K562 (cell line): Measurements from ENCODE around the gene CCDC192. TPM values are rescaled to one million over a fixed set of nuclear protein-coding genes. Genes with fewer than 3 reads are reported as not detected.
A peak's percentile ranks its signal among the peaks of the same experiment; 100 is the strongest.

Experiments used
- ATAC-seq: fragments of 200-7000 bp; cut with Tn5 transposase; 3 replicates; pipeline ENCODE4 v1.9.1; 2020; ENCODE audit warnings: moderate library complexity
- BruUV-seq: library from RNA; stranded (reverse); fragments of 400-500 nt; replicated peaks from 2 replicates; lab custom pipeline; 2021; lab: Mats Ljungman, UMichigan
- CTCF ChIA-PET: fragments of 300-600 bp; formaldehyde crosslinking; extraction: SDS; loops from one replicate; lab custom pipeline; 2021; ENCODE audit warnings: low intra/inter-chr PET ratio; lab: Yijun Ruan, JAX
- POLR2A ChIA-PET: fragments of 300-600, 350-650 bp; sonication (Branson Sonifier 250); formaldehyde crosslinking; extraction: SDS; loops from one replicate; lab custom pipeline; 2021; ENCODE audit warnings: antibody characterized with exemption, inconsistent platforms; lab: Yijun Ruan, JAX
- DNase-seq, 4 experiments: peaks; one replicate each; pipeline versions ENCODE4 v3.0.0 to v3.0.0-alpha.2; 2011 to 2018; ENCODE audit warnings: low spot score in 3 of 4, mixed read lengths in 3 of 4; ENCODE audit errors: extremely low read depth in 1 of 4
- FAIRE-seq: peaks from 2 replicates; lab custom pipeline; 2011; peaks lifted over from hg19 to GRCh38; lab: Jason Lieb, UNC
- H2AFZ ChIP-seq: 2 replicates; pipeline ENCODE4 v1.6.0; 2011; ENCODE audit warnings: low read depth, low read length, control low read depth, inconsistent platforms
- H3K27ac ChIP-seq: fragments of 200-600 bp; 3 replicates; pipeline ENCODE4 v1.8.0; 2011; ENCODE audit warnings: low read depth, mild to moderate bottlenecking, control low read depth, inconsistent platforms, low read length, moderate library complexity, mixed read lengths; ENCODE audit errors: extremely low read depth
- H3K27me3 ChIP-seq, 2 experiments: fragments of 300-600 bp in 1 of 2; 2 replicates in 1 of 2; 3 replicates in 1 of 2; pipeline versions ENCODE4 v1.6.0 to v1.8.0; 2011; ENCODE audit warnings: inconsistent platforms in 2 of 2, low read length in 2 of 2, mild to moderate bottlenecking in 1 of 2, mixed read lengths in 1 of 2, moderate library complexity in 1 of 2; ENCODE audit not compliant: control insufficient read depth in 2 of 2, insufficient read depth in 2 of 2
- H3K36me3 ChIP-seq: fragments of 300-600 bp; 3 replicates; pipeline ENCODE4 v1.8.0; 2011; ENCODE audit warnings: mild to moderate bottlenecking, low read length, inconsistent platforms; ENCODE audit not compliant: control insufficient read depth, insufficient read depth
- H3K4me1 ChIP-seq, 2 experiments: fragments of 200-600 bp in 1 of 2; replicated peaks in 1 of 2; 2 replicates in 1 of 2; 3 replicates in 1 of 2; pipeline versions ENCODE4 v1.5.1 to v1.8.0; 2011; ENCODE audit warnings: inconsistent platforms in 2 of 2, low read length in 2 of 2, mild to moderate bottlenecking in 1 of 2, mixed read lengths in 1 of 2, moderate library complexity in 1 of 2; ENCODE audit not compliant: control insufficient read depth in 2 of 2, insufficient read depth in 2 of 2
- H3K4me2 ChIP-seq: 2 replicates; pipeline ENCODE4 v1.6.1; 2011; ENCODE audit warnings: low read length, control low read depth, inconsistent platforms, mixed read lengths; ENCODE audit not compliant: insufficient read depth
- H3K4me3 ChIP-seq: fragments of 200-600 bp; sonication (generic), shearing (Covaris generic); 2 replicates; pipeline ENCODE4 v1.5.1; 2016; ENCODE audit warnings: control low read depth, inconsistent platforms
- H3K79me2 ChIP-seq: fragments of 200-600 bp; 3 replicates; pipeline ENCODE4 v1.8.0; 2011; ENCODE audit warnings: low read length, inconsistent platforms; ENCODE audit not compliant: control insufficient read depth, insufficient read depth
- H3K9ac ChIP-seq, 2 experiments: 2 replicates each; pipeline versions ENCODE4 v1.6.0 to v1.6.1; 2011; ENCODE audit warnings: low read depth in 2 of 2, low read length in 2 of 2, control low read depth in 1 of 2, inconsistent platforms in 1 of 2, mild to moderate bottlenecking in 1 of 2, mixed read lengths in 1 of 2; ENCODE audit not compliant: insufficient read depth in 1 of 2
- H3K9me1 ChIP-seq: one replicate; pipeline ENCODE4 v1.6.0; 2011; ENCODE audit warnings: inconsistent platforms, mild to moderate bottlenecking, low read length, moderate library complexity; ENCODE audit not compliant: control insufficient read depth, insufficient read depth
- H3K9me3 ChIP-seq: replicated peaks from 2 replicates; pipeline ENCODE4 v1.5.1; 2011; ENCODE audit warnings: low read depth, low read length, inconsistent platforms; ENCODE audit not compliant: control insufficient read depth, insufficient read depth
- H4K20me1 ChIP-seq: replicated peaks from 2 replicates; pipeline ENCODE4 v1.6.1; 2011; ENCODE audit warnings: low read length, inconsistent platforms, mixed read lengths; ENCODE audit not compliant: control insufficient read depth, insufficient read depth
- C11orf30 ChIP-seq: fragments of 450-650 bp; IDR thresholded peaks from 2 replicates; pipeline ENCODE4 v1.6.1; 2016; ENCODE audit warnings: low read depth, mild to moderate bottlenecking
- KLF6 ChIP-seq: fragments of 250-450 bp; sonication (Bioruptor Pico); IDR thresholded peaks from 2 replicates; pipeline ENCODE4 v1.4.0; 2020; ENCODE audit warnings: mild to moderate bottlenecking, moderate library complexity, borderline replicate concordance
- MYNN ChIP-seq, 2 experiments: sonication (generic); formaldehyde crosslinking in 1 of 2; IDR thresholded peaks; 2 replicates each; pipeline versions ENCODE4 v1.5.0 to v1.6.1; 2016 to 2020; ENCODE audit warnings: antibody characterized with exemption in 1 of 2, missing genetic modification reagents in 1 of 2
- NFE2 ChIP-seq: IDR thresholded peaks from 2 replicates; pipeline ENCODE4 v1.6.1; 2014; ENCODE audit warnings: antibody characterized with exemption, low read depth
- NR3C1 ChIP-seq: sonication (generic); formaldehyde crosslinking; IDR thresholded peaks from 2 replicates; pipeline ENCODE4 v1.8.1; 2022; ENCODE audit warnings: missing genetic modification reagents
- SRSF7 ChIP-seq: fragments of 200-400 bp; formaldehyde crosslinking; optimal IDR thresholded peaks from 2 replicates; pipeline ENCODE3; 2017; ENCODE audit warnings: mild to moderate bottlenecking, low read depth, low read length
- ZFP30 ChIP-seq: fragments of 250-450 bp; sonication (Bioruptor Pico); IDR thresholded peaks from 2 replicates; pipeline ENCODE4 v1.8.0; 2022; ENCODE audit warnings: moderate library complexity, mild to moderate bottlenecking, inconsistent platforms, borderline replicate concordance
- WGBS: fragments of 100-300 bp; shearing (Covaris generic); methylation state at CpG from one replicate; pipeline ENCODE4 v1.1.6; 2016; ENCODE audit warnings: low coverage, mixed read lengths; ENCODE audit not compliant: insufficient coverage; ENCODE audit errors: missing lambda C conversion rate; 5-methylcytosine and 5-hydroxymethylcytosine counted together
- in situ Hi-C: fragments of 300-500 bp; cut with MboI; formaldehyde crosslinking; loops from 4 replicates; pipeline ENCODE4 v1.15.0; 2018; ENCODE audit warnings: inconsistent platforms, mixed read lengths
- intact Hi-C: fragments of 100-400 bp; cut with micrococcal nuclease; formaldehyde crosslinking; loops from 2 replicates; pipeline ENCODE4 v1.14.2; 2022
- polyA plus RNA-seq, 8 experiments: library from polyadenylated mRNA; depleted of rRNA in 4 of 8; stranded (reverse) in 5 of 8; unstranded in 3 of 8; fragments of >200 nt; fragmentation: Nextera tagmentation in 2 of 8; fragmentation: Illumina TruSeq in 1 of 8; extraction: Ambion mirVana in 2 of 8; extraction: Trizol in 1 of 8; gene quantifications; 2 replicates each; pipeline versions ENCODE4 v1.2.1 to v1.2.3, GENCODE V29; 2011 to 2014; ENCODE audit warnings: inconsistent platforms in 1 of 8, missing spikeins in 1 of 8
- total RNA-seq, 7 experiments: library from RNA; depleted of rRNA in 6 of 7; stranded (reverse); fragments of >200 nt in 6 of 7; fragmentation: Illumina TruSeq in 2 of 7; extraction: Trizol in 2 of 7; gene quantifications; 2 replicates each; pipeline versions ENCODE4 v1.2.1 to v1.2.3, GENCODE V29; 2011 to 2021; ENCODE audit warnings: low replicate concordance in 1 of 7
- TF ChIP-seq, protein P1 (sequence below), 2 experiments: IDR thresholded peaks; 2 replicates each; pipeline ENCODE4 v1.6.1; 2011; ENCODE audit warnings: borderline replicate concordance in 1 of 2, control low read depth in 1 of 2, low read depth in 1 of 2, low read length in 1 of 2, mild to moderate bottlenecking in 1 of 2, mixed read lengths in 1 of 2, moderate library complexity in 1 of 2; ENCODE audit not compliant: insufficient read depth in 1 of 2, insufficient read length in 1 of 2, poor library complexity in 1 of 2, severe bottlenecking in 1 of 2; ENCODE audit errors: extremely low read depth in 1 of 2

Gene CCDC192
- total and polyA plus RNA-seq, 9 of the 15 experiments (the other 6 are each of a cell fraction or from before 2014, with no cell fraction given): 0.21 to 0.66 (median 0.38) TPM; not detected in 2

DNA sequence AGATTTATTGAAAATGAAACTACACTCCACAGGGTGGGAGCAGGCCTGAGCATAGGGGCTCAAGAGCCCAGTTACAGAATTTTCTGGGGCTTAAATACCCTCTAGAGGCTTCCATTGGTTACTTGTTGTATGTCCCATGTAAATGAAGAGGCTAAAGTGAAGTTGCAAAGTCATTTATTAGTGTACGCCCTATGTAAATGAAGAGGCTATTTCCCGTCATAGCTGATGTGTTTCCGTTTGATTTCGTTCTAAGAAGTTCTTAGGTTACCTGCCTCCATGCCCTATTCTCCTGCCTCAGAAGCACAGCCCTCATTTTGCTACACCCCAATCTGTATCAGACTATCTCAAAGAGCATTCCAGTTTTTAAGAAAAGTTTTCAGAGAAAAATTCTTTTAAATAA lies 273.3 kb downstream of the CCDC192 start:
- FAIRE-seq (no peak), DNase-seq (no peak), ATAC-seq (peak; percentile 78)
- in situ Hi-C loops: no loop called here
- Histone ChIP-seq H3K9ac (no peak overlapping the region), H3K9me1 (no peaks in the 10 kb centered on the region), H3K27ac (no peak overlapping the region), H3K4me2 (no peak overlapping the region), H3K36me3 (no peaks in the 10 kb centered on the region), H3K4me1 (no peaks in the 10 kb centered on the region)
- BruUV-seq: no TSS peak
- TF ChIP-seq, protein P1, sequence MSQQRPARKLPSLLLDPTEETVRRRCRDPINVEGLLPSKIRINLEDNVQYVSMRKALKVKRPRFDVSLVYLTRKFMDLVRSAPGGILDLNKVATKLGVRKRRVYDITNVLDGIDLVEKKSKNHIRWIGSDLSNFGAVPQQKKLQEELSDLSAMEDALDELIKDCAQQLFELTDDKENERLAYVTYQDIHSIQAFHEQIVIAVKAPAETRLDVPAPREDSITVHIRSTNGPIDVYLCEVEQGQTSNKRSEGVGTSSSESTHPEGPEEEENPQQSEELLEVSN (IDR thresholded peaks at IDR 0.05; ENCODE audit: borderline replicate concordance in 1 of 2, extremely low read depth in 1 of 2, insufficient read depth in 1 of 2, insufficient read length in 1 of 2, low read depth in 1 of 2, low read length in 1 of 2, poor library complexity in 1 of 2, severe bottlenecking in 1 of 2): no peak
- TF ChIP-seq SRSF7 (no peak), MYNN (IDR thresholded peaks at IDR 0.05) (no peak), MYNN (CRISPR knock-in tag; IDR thresholded peaks at IDR 0.05) (no peak), C11orf30 (peak; percentile 26; the same call in 1 of the 2 replicates), NFE2 (0 out of 2 replicates have a peak, but pooled peaks have one; percentile 26), KLF6 (CRISPR knock-in tag) (no peak), NR3C1 (CRISPR knock-in tag) (no peak), ZFP30 (no peak)
- TF ChIP-seq, all 486 proteins: peak for 2
- Histone ChIP-seq H3K9me3 (no peaks in the 10 kb centered on the region), H3K4me3 (no peak overlapping the region), H4K20me1 (no peaks in the 10 kb centered on the region), H2AFZ (no peak overlapping the region), H3K79me2 (no peaks in the 10 kb centered on the region), H3K27me3 (no peaks in the 10 kb centered on the region)
- ChIA-PET CTCF (no interaction called here), POLR2A (no interaction called here)
- intact Hi-C loops: no loop called here
- 24% methylated on average over 4 of the region's 4 CpGs for WGBS
